GM18861 (cell line): ENCODE data around the gene CEP55.
A peak's percentile ranks its signal among the peaks of the same experiment; 100 is the strongest.

ENCODE experiments used
- ATAC-seq: cut with Tn5 transposase; IDR thresholded peaks from one replicate; pipeline ENCODE4 v1.9.1; 2021; ENCODE audit not compliant: unreplicated experiment

CEP55 gene

GRCh38 chr10:93468461-93469213 is 27.8 kb upstream of the CEP55 start:
- no peak for ATAC-seq

GRCh38 chr10:93469454-93469853 is 27.0 kb upstream of the CEP55 start:
- ATAC-seq = no peak

GRCh38 chr10:93471110-93471651 is 25.2 kb upstream of the CEP55 start:
- no peak for ATAC-seq

GRCh38 chr10:93473161-93473560 is 23.3 kb upstream of the CEP55 start:
- no peak for ATAC-seq

- ATAC-seq = no peak
These were observed 22.5 kb upstream of the CEP55 start for GRCh38 chr10:93473804-93474472.

- ATAC-seq = no peak
These were observed 21.2 kb upstream of the CEP55 start for GRCh38 chr10:93475227-93475626.

GRCh38 chr10:93475871-93476270 is 20.5 kb upstream of the CEP55 start:
- no peak for ATAC-seq

- ATAC-seq = no peak
These were observed 19.7 kb upstream of the CEP55 start for GRCh38 chr10:93476756-93477155.

GRCh38 chr10:93478873-93479272 is 17.5 kb upstream of the CEP55 start:
- no peak for ATAC-seq

- ATAC-seq = no peak
These were observed 14.7 kb upstream of the CEP55 start for GRCh38 chr10:93481637-93482144.

- ATAC-seq = peak; percentile 83
These were observed 14.1 kb upstream of the CEP55 start, which contains the start of gene MYOF for GRCh38 chr10:93482145-93482834. Gene MYOF, minus strand, starts transcription at chr10:93482334. Its CDS starts 140 bp downstream, at chr10:93482194.

- no peak for ATAC-seq
These were observed 10.7 kb upstream of the CEP55 start for GRCh38 chr10:93485690-93486089.

GRCh38 chr10:93488956-93489528 is 7.4 kb upstream of the CEP55 start:
- ATAC-seq = no peak

GRCh38 chr10:93491602-93492121 is 4.8 kb upstream of the CEP55 start:
- ATAC-seq = no peak

GRCh38 chr10:93493162-93493561 is 3.2 kb upstream of the CEP55 start:
- no peak for ATAC-seq

- no peak for ATAC-seq
These were observed 1.9 kb upstream of the CEP55 start for GRCh38 chr10:93494494-93494893.

GRCh38 chr10:93495654-93496321 is 624 bp upstream of the CEP55 start:
- ATAC-seq = peak; percentile 1

- ATAC-seq = no peak
These were observed 1.8 kb downstream of the CEP55 start for GRCh38 chr10:93498166-93498565.

GRCh38 chr10:93501650-93502049 is 5.2 kb downstream of the CEP55 start:
- ATAC-seq = no peak

GRCh38 chr10:93503075-93503474 is 6.7 kb downstream of the CEP55 start:
- ATAC-seq = no peak
